GM12878 (cell line): ENCODE data around the gene ORC1. TPM values are rescaled to one million over a fixed set of nuclear protein-coding genes. Genes with fewer than 3 reads are reported as not detected.
A peak's percentile ranks its signal among the peaks of the same experiment; 100 is the strongest.

Experiments
- ATAC-seq: fragments of 200-7000 bp; cut with Tn5 transposase; 3 replicates; pipeline ENCODE4 v1.9.1; 2020; ENCODE audit warnings: mild to moderate bottlenecking, moderate library complexity
- BruUV-seq: library from RNA; stranded (reverse); fragments of 400-500 nt; replicated peaks from 2 replicates; lab custom pipeline; 2021; lab: Mats Ljungman, UMichigan
- CTCF ChIA-PET: fragments of 300-600 bp; sonication (Branson Sonifier 250); formaldehyde crosslinking; extraction: SDS; loops from one replicate; lab custom pipeline; 2021; ENCODE audit warnings: inconsistent platforms; lab: Yijun Ruan, JAX
- POLR2A ChIA-PET: fragments of 350-600 bp; formaldehyde crosslinking; extraction: SDS; loops from one replicate; lab custom pipeline; 2021; ENCODE audit warnings: inconsistent platforms; lab: Charles Lee
- RAD21 ChIA-PET: fragments of 300-600 bp; sonication (Branson Sonifier 250); formaldehyde crosslinking; loops from one replicate; lab custom pipeline; 2023; ENCODE audit warnings: antibody characterized with exemption; ENCODE audit not compliant: unreplicated experiment; lab: Charles Lee
- SMC1A ChIA-PET: fragments of 300-600 bp; sonication (Branson Sonifier 250); formaldehyde crosslinking; loops from one replicate; lab custom pipeline; 2023; ENCODE audit not compliant: unreplicated experiment, uncharacterized antibody; lab: Charles Lee
- DNase-seq: peaks from one replicate; pipeline ENCODE4 v3.0.0-alpha.2; 2011; ENCODE audit warnings: low read depth, low spot score
- FAIRE-seq: peaks from 3 replicates; lab custom pipeline; 2011; peaks lifted over from hg19 to GRCh38; lab: Jason Lieb, UNC
- H2AFZ ChIP-seq: 2 replicates; pipeline ENCODE4 v1.6.0; 2011; ENCODE audit warnings: low read depth, low read length, control low read depth; ENCODE audit not compliant: control insufficient read depth
- H3K27ac ChIP-seq: 2 replicates; pipeline ENCODE4 v1.5.1; 2011; ENCODE audit warnings: control low read depth; ENCODE audit not compliant: control insufficient read depth, insufficient read depth
- H3K27me3 ChIP-seq, 2 experiments: replicated peaks in 1 of 2; 2 replicates each; pipeline versions ENCODE4 v1.6.0 to v1.6.1; 2011; ENCODE audit warnings: low read length in 1 of 2; ENCODE audit not compliant: control insufficient read depth in 2 of 2, insufficient read depth in 2 of 2
- H3K36me3 ChIP-seq, 2 experiments: 2 replicates each; pipeline ENCODE4 v1.5.1; 2011; ENCODE audit warnings: low read length in 1 of 2; ENCODE audit not compliant: control insufficient read depth in 2 of 2, insufficient read depth in 2 of 2
- H3K4me1 ChIP-seq: 2 replicates; pipeline ENCODE4 v1.6.1; 2011; ENCODE audit warnings: mild to moderate bottlenecking, low read length, moderate library complexity, mixed read lengths; ENCODE audit not compliant: control insufficient read depth, insufficient read depth
- H3K4me2 ChIP-seq: 2 replicates; pipeline ENCODE4 v1.6.0; 2011; ENCODE audit warnings: control low read depth; ENCODE audit not compliant: control insufficient read depth, insufficient read depth
- H3K4me3 ChIP-seq: fragments of 200-600 bp; sonication (generic); 2 replicates; pipeline ENCODE4 v1.5.1; 2016
- H3K79me2 ChIP-seq: 2 replicates; pipeline ENCODE4 v1.6.0; 2011; ENCODE audit warnings: low read length; ENCODE audit not compliant: control insufficient read depth, insufficient read depth
- H3K9ac ChIP-seq: 2 replicates; pipeline ENCODE4 v1.8.0; 2011; ENCODE audit warnings: low read length, control low read depth, mixed read lengths; ENCODE audit not compliant: control insufficient read depth, insufficient read depth
- H3K9me3 ChIP-seq: replicated peaks from 3 replicates; pipeline ENCODE4 v1.5.1; 2011; ENCODE audit warnings: mild to moderate bottlenecking, low read length; ENCODE audit not compliant: control insufficient read depth, insufficient read depth
- H4K20me1 ChIP-seq: 2 replicates; pipeline ENCODE4 v1.6.0; 2011; ENCODE audit not compliant: control insufficient read depth, insufficient read depth
- BCL11A ChIP-seq: IDR thresholded peaks from 2 replicates; pipeline ENCODE4 v1.6.1; 2011; ENCODE audit warnings: low read depth, low read length
- IRF3 ChIP-seq: fragments of 450-650 bp; IDR thresholded peaks from 2 replicates; pipeline ENCODE4 v1.6.1; 2014; ENCODE audit warnings: mild to moderate bottlenecking
- KAT2A ChIP-seq: conservative IDR thresholded peaks from 2 replicates; pipeline ENCODE4 v1.6.1; 2011; ENCODE audit warnings: low read depth, low read length; ENCODE audit not compliant: control insufficient read depth
- KDM1A ChIP-seq: fragments of 200-600 bp; sonication (generic); IDR thresholded peaks from 2 replicates; pipeline ENCODE4 v1.6.1; 2016; ENCODE audit warnings: borderline replicate concordance
- MXI1 ChIP-seq: fragments of 150-350 bp; IDR thresholded peaks from 2 replicates; pipeline ENCODE4 v1.6.1; 2011; ENCODE audit warnings: low read depth, mild to moderate bottlenecking, inconsistent platforms, low read length, improper control_type of control experiment
- NR2C1 ChIP-seq: fragments of 450-650 bp; IDR thresholded peaks from 2 replicates; pipeline ENCODE4 v1.6.1; 2017; ENCODE audit warnings: antibody characterized with exemption, mild to moderate bottlenecking, moderate library complexity
- PKNOX1 ChIP-seq: fragments of 450-650 bp; IDR thresholded peaks from 2 replicates; pipeline ENCODE4 v1.6.1; 2016; ENCODE audit warnings: mild to moderate bottlenecking
- POLR2A ChIP-seq: IDR thresholded peaks from 2 replicates; pipeline ENCODE4 v1.6.1; 2011; ENCODE audit warnings: low read depth, mild to moderate bottlenecking, low read length
- RB1 ChIP-seq: fragments of 450-650 bp; formaldehyde crosslinking; IDR thresholded peaks from 2 replicates; pipeline ENCODE4 v1.6.1; 2017; ENCODE audit warnings: mild to moderate bottlenecking, borderline replicate concordance
- RUNX3 ChIP-seq: IDR thresholded peaks from 2 replicates; pipeline ENCODE4 v1.6.1; 2012; ENCODE audit warnings: low read length, inconsistent platforms
- USF1 ChIP-seq: IDR thresholded peaks from 2 replicates; pipeline ENCODE4 v1.6.1; 2011; ENCODE audit warnings: borderline replicate concordance, low read depth, mild to moderate bottlenecking, moderate library complexity, mixed read lengths, low read length; ENCODE audit not compliant: insufficient read depth; ENCODE audit errors: extremely low read length
- WRNIP1 ChIP-seq: IDR thresholded peaks from 2 replicates; pipeline ENCODE4 v1.6.1; 2011; ENCODE audit warnings: low read depth, low read length, improper control_type of control experiment, borderline replicate concordance
- WGBS: methylation state at CpG from one replicate; pipeline ENCODE4 v1.1.6; 2016; ENCODE audit warnings: low lambda C conversion rate; ENCODE audit not compliant: insufficient replicate concordance, insufficient coverage; ENCODE audit errors: missing lambda C conversion rate; 5-methylcytosine and 5-hydroxymethylcytosine counted together
- in situ Hi-C: fragments of 300-500 bp; cut with MboI; formaldehyde crosslinking; loops from 9 replicates; pipeline ENCODE4 v1.14.3; 2018; ENCODE audit warnings: mixed read lengths
- intact Hi-C: fragments of 100-400 bp; cut with micrococcal nuclease; formaldehyde crosslinking; loops from one replicate; pipeline ENCODE4 v1.14.2; 2022; ENCODE audit not compliant: unreplicated experiment
- polyA plus RNA-seq, 11 experiments: library from polyadenylated mRNA; depleted of rRNA in 4 of 11; unstranded in 6 of 11; stranded (reverse) in 5 of 11; fragments of >200 nt; fragmentation: Nextera tagmentation in 4 of 11; fragmentation: Illumina TruSeq in 1 of 11; extraction: Ambion mirVana in 4 of 11; extraction: Trizol in 1 of 11; gene quantifications; 1 replicate in 1 of 11; 2 replicates in 10 of 11; pipeline versions ENCODE4 v1.2.1 to v1.2.3, GENCODE V29; 2011 to 2016; ENCODE audit warnings: inconsistent platforms in 2 of 11, missing spikeins in 2 of 11, low read depth in 1 of 11
- total RNA-seq, 4 experiments: library from RNA; depleted of rRNA in 3 of 4; stranded (reverse); fragments of >200 nt in 3 of 4; fragmentation: Illumina TruSeq in 1 of 4; extraction: Trizol in 1 of 4; gene quantifications; 2 replicates each; pipeline versions ENCODE4 v1.2.1 to v1.2.3, GENCODE V29; 2013 to 2021

ORC1 gene
- total and polyA plus RNA-seq, 10 of the 15 experiments (the other 5 are each of a cell fraction or from before 2014, with no cell fraction given) = 7.7 to 34.6 (median 28.7) TPM

GRCh38 chr1:52423771-52424170 lies 19.5 kb upstream of the ORC1 start:
- no peak overlapping the region for H3K9ac ChIP-seq
- CTCF ChIA-PET = no interaction called here
- no peaks in the 10 kb centered on the region for H3K79me2 ChIP-seq
- DNase-seq (no peak), ATAC-seq (no peak), FAIRE-seq (no peak)
- RAD21 ChIA-PET = interaction anchor here (1.6 kb wide), 1 partner anchor 54 kb away, joined by 3 read pairs; no protein-coding TSS in a partner anchor
- no peaks in the 10 kb centered on the region for H3K9me3 ChIP-seq
- no peak overlapping the region for H3K27ac ChIP-seq
- H3K4me3 ChIP-seq = no peak overlapping the region
- BruUV-seq = no TSS peak
- POLR2A ChIA-PET = no interaction called here
- no peak overlapping the region for H2AFZ ChIP-seq
- SMC1A ChIA-PET = interaction anchor here (0.6 kb wide), 1 partner anchor 191 kb away, joined by 3 read pairs; no protein-coding TSS in a partner anchor
- TF ChIP-seq RUNX3 (no peak), POLR2A (peak; percentile 35; the same call in 1 of the 2 replicates)
- H3K27me3 ChIP-seq = no peaks in the 10 kb centered on the region
- 31% methylated on average over 9 of the region's 9 CpGs for WGBS
- in situ Hi-C loops (no loop called here), intact Hi-C loops (no loop called here)
- H3K36me3 ChIP-seq = peaks cover 0 to 7% of the 10 kb centered on the region in 2 experiments; a peak in 2 of 4 replicates
- H3K4me1 ChIP-seq = no peaks in the 10 kb centered on the region
- no peaks in the 10 kb centered on the region for H4K20me1 ChIP-seq
- H3K4me2 ChIP-seq = no peak overlapping the region

GRCh38 chr1:52423055-52423454 lies 18.8 kb upstream of the ORC1 start:
- H3K27me3 ChIP-seq = no peaks in the 10 kb centered on the region
- SMC1A ChIA-PET = no interaction called here
- H3K4me3 ChIP-seq = no peak overlapping the region
- H4K20me1 ChIP-seq = no peaks in the 10 kb centered on the region
- WGBS = 98% methylated on average over 2 of the region's 2 CpGs
- no peaks in the 10 kb centered on the region for H3K4me1 ChIP-seq
- no peak for TF ChIP-seq IRF3
- no peak for TF ChIP-seq RB1
- no peak for TF ChIP-seq USF1
- no peak for TF ChIP-seq KAT2A
- TF ChIP-seq KDM1A = no peak
- TF ChIP-seq BCL11A = no peak
- no peak for TF ChIP-seq WRNIP1
- no peak for TF ChIP-seq MXI1
- no peak for TF ChIP-seq PKNOX1
- no peak for TF ChIP-seq NR2C1
- CTCF ChIA-PET = interaction anchor here (0.6 kb wide), 1 partner anchor 619 kb away, joined by 3 read pairs; no protein-coding TSS in a partner anchor
- BruUV-seq = no TSS peak
- POLR2A ChIA-PET = no interaction called here
- H2AFZ ChIP-seq = no peak overlapping the region
- in situ Hi-C loops (no loop called here), intact Hi-C loops (no loop called here)
- DNase-seq (no peak), FAIRE-seq (no peak), ATAC-seq (no peak)
- no peak overlapping the region for H3K4me2 ChIP-seq
- H3K27ac ChIP-seq = no peak overlapping the region
- no peaks in the 10 kb centered on the region for H3K9me3 ChIP-seq
- peaks cover 0 to 12% of the 10 kb centered on the region in 2 experiments; a peak in 2 of 4 replicates for H3K36me3 ChIP-seq
- RAD21 ChIA-PET = no interaction called here
- no peaks in the 10 kb centered on the region for H3K79me2 ChIP-seq
- H3K9ac ChIP-seq = no peak overlapping the region
